Omental fat pad (tissue), 4 donors: ENCODE results near the gene ADAM12. TPM values are rescaled to one million over a fixed set of nuclear protein-coding genes. Genes with fewer than 3 reads are reported as not detected.
A peak's percentile ranks its signal among the peaks of the same experiment; 100 is the strongest.

ENCODE experiments used
- ATAC-seq: fragments of 150-250 bp; one replicate; pipeline ENCODE4 v1.9.1; 2016; ENCODE audit warnings: mild to moderate bottlenecking, moderate library complexity; ENCODE audit not compliant: low FRiP score
- DNase-seq: peaks from one replicate; pipeline ENCODE4 v3.0.0-alpha.2; 2019; ENCODE audit warnings: low spot score
- total RNA-seq, 4 donors: library from RNA; depleted of rRNA; stranded (reverse); fragments of >200 nt; gene quantifications; one replicate each; pipeline ENCODE4 v1.1.0, GENCODE V29; 2016
- TF ChIP-seq, protein P1 (sequence below), 3 donors: fragments of 450-650 bp; IDR thresholded peaks; one replicate each; pipeline ENCODE4 v1.5.1; 2016 to 2017; ENCODE audit warnings: antibody characterized with exemption in 3 of 3, mild to moderate bottlenecking in 3 of 3, moderate library complexity in 2 of 3

Gene ADAM12
- total RNA-seq, 4 donors from 2014 or later = 4.9 to 24.4 (median 10.9) TPM

DNA sequence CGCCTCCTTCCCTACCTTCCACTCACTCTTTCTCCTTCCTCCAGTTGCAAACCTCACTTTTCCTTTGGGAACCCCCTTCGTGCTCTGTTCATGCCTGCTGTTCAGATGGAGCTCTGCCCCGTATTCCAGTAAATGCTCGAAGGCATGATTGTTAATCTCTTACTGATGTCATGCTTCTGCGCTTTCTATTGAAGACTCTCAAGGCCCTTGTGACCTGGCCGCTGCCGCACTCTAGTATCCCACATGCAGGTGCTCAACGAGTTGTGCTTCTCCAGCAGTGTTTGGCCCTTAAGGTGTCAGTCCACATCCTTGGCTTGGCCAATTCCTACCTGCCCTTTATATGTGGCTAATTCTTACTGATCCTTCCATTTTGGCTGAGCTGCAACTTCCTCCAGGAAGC, 158.6 kb downstream of the ADAM12 start:
- TF ChIP-seq, protein P1, sequence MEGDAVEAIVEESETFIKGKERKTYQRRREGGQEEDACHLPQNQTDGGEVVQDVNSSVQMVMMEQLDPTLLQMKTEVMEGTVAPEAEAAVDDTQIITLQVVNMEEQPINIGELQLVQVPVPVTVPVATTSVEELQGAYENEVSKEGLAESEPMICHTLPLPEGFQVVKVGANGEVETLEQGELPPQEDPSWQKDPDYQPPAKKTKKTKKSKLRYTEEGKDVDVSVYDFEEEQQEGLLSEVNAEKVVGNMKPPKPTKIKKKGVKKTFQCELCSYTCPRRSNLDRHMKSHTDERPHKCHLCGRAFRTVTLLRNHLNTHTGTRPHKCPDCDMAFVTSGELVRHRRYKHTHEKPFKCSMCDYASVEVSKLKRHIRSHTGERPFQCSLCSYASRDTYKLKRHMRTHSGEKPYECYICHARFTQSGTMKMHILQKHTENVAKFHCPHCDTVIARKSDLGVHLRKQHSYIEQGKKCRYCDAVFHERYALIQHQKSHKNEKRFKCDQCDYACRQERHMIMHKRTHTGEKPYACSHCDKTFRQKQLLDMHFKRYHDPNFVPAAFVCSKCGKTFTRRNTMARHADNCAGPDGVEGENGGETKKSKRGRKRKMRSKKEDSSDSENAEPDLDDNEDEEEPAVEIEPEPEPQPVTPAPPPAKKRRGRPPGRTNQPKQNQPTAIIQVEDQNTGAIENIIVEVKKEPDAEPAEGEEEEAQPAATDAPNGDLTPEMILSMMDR (IDR thresholded peaks at IDR 0.05) = no peak
- DNase-seq = no peak
- ATAC-seq = no peak

DNA sequence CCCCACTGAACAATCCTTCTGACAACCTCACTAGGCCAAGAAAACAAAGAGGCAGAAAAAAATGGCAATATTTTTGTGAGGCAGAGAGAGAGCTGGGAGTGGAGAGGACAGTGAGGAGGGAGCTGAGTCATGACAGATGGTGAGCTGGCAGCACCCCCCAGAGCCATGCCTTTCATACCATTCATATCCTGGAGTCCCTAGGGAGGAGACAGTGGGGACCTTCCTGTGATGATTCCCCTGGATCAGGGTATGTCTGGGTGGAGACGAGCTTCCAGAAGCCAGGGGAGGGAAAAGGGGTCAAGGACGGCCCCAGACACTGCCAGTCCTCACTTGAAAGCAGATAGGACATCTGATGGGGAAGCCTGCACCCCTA, 160.5 kb downstream of the ADAM12 start:
- DNase-seq (no peak), ATAC-seq (no peak)
- TF ChIP-seq, protein P1 (IDR thresholded peaks at IDR 0.05) = no peak

DNA sequence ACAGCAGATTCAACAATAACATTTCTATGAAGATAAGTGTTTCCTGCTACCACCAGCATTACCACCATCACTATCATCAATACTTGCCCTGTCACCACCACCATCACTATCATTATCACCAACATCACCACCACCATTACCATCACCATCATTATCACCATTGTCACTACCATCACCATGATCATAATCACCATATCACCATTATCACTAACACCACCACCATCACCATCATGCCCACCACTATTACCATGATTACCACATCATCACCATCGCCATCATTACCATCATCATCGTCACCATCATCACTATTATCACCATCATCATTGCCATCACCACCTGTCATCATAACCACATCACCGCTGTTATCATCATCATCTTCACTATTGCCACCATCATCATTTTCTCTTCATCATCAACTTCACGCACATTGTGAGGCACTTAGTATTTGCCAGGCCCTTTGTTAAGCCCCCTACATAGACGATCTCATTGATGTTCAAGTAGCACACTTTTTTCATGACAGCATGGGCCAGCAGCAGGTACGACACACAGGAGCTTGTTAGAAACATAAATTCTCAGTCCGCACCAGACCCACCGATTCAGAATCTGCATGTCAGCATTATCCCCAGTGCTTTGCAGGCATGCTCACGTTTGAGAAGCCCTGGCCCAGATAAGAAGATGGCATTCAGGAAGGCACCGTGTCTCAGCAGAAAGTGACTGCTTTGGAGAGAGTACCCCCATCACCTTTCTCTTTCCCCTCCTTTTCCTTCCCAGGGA, 161.1 kb downstream of the ADAM12 start:
- ATAC-seq (no peak), DNase-seq (no peak)
- TF ChIP-seq, protein P1 (IDR thresholded peaks at IDR 0.05) = no peak

DNA sequence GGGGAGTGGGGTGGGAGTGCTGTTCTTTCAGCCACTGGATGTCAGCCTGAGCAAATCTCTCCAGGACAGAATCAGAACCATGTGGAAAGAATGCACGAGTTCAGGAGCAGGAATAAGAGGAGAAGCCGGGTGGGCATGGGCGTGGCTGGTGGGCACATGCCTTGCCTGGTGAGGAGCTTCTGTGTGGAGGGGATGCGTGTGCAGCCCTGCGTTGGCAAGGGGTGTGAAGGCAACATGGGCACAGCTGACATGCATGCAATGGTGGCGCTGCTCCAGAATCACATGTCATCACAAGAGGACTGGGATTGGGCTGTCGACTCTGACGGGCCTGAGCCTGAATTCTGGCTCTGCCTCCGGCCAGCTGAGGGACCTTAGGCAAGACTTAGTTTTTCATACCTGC, 162.1 kb downstream of the ADAM12 start:
- ATAC-seq (no peak), DNase-seq (no peak)
- TF ChIP-seq, protein P1 (IDR thresholded peaks at IDR 0.05) = no peak

DNA sequence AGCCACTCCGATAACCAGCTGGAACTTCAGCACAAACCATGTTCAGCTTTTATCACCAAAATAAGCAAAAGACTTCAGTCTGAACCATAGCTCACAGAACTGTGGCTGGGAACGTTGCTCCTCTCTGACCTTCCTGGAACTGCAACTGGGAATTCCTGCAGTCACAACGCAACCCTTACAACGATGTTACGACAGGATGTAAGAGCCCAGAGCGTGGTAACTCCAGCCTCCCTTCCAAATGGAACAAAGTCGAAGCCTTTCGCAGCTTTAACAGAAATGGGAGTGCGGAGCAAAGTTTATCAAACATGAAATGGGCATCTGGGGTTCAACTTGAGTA, 162.6 kb downstream of the ADAM12 start:
- ATAC-seq (peak; percentile 47), DNase-seq (no peak)
- TF ChIP-seq, protein P1 (IDR thresholded peaks at IDR 0.05) = no peak

DNA sequence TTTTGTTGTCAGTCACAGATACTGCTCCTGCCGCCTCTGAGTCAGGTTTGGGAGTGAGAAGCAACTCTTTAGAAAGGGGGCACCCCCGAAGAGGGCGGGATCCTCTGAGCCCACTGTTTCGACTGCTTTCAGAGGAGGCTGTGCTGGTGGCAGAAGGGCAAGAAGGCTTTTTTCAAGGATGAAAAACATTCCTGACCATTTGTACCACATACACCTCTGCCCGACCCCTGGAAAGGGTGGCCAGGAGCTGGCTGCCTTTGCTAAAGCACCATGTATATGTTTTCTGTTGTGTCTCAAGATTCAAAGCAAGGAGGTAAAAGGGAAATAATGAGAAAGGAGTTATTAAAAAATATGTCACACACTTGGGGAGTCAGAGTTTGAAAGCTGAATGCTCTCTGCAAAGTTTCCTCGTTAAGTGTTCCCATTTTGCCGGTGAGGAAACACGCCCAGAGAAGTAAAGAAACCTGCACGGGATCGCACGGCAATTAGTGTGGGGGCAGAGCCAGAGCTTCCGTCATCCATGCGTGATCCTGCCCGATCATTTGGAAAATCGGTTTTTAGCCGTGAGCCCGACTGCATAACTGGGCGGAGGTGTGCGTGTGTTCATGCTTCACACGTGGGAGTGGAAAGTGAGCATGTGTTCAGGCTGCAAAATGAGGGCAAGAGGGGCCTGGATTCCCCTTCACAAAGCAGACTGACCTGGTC, 163.2 kb downstream of the ADAM12 start:
- TF ChIP-seq, protein P1 (IDR thresholded peaks at IDR 0.05) = no peak
- ATAC-seq (no peak), DNase-seq (no peak)
